IMR-90 (cell line): Measurements from ENCODE around the gene GLRX2. TPM values are rescaled to one million over a fixed set of nuclear protein-coding genes. Genes with fewer than 3 reads are reported as not detected.

Experiments used
- ATAC-seq: fragments of 200-7000 bp; cut with Tn5 transposase; 2 replicates; pipeline ENCODE4 v1.9.1; 2020; ENCODE audit warnings: low read depth, mild to moderate bottlenecking, moderate library complexity
- BruUV-seq: library from RNA; stranded (reverse); fragments of 400-500 nt; replicated peaks from 2 replicates; lab custom pipeline; 2021; lab: Mats Ljungman, UMichigan
- CTCF ChIA-PET: fragments of 300-600 bp; formaldehyde crosslinking; extraction: SDS; loops from one replicate; lab custom pipeline; 2021; ENCODE audit warnings: antibody characterized with exemption; lab: Yijun Ruan, JAX
- POLR2A ChIA-PET: fragments of 300-600 bp; sonication (Branson Sonifier 250); formaldehyde crosslinking; loops from one replicate; lab custom pipeline; 2022; ENCODE audit warnings: antibody characterized with exemption; ENCODE audit not compliant: unreplicated experiment; lab: Charles Lee
- DNase-seq: peaks from one replicate; pipeline ENCODE4 v3.0.0; 2013
- H2AFZ ChIP-seq: replicated peaks from 2 replicates; pipeline ENCODE3; 2013; ENCODE audit warnings: low read length, mild to moderate bottlenecking; ENCODE audit not compliant: poor library complexity
- H2AK5ac ChIP-seq: 2 replicates; pipeline ENCODE4 v1.6.1; 2013; ENCODE audit warnings: low read depth, low read length, inconsistent platforms
- H2AK9ac ChIP-seq: replicated peaks from 2 replicates; pipeline ENCODE3; 2013; ENCODE audit warnings: mild to moderate bottlenecking, low read depth, low read length, moderate library complexity; ENCODE audit not compliant: poor library complexity
- H2BK120ac ChIP-seq: 2 replicates; pipeline ENCODE4 v1.6.1; 2013; ENCODE audit warnings: low read depth, low read length, inconsistent platforms
- H2BK15ac ChIP-seq: 3 replicates; pipeline ENCODE4 v1.6.1; 2013; ENCODE audit warnings: low read depth, low read length, inconsistent platforms
- H2BK20ac ChIP-seq: 2 replicates; pipeline ENCODE4 v1.6.1; 2013; ENCODE audit warnings: low read depth, mild to moderate bottlenecking, inconsistent platforms, low read length, moderate library complexity
- H2BK5ac ChIP-seq: 2 replicates; pipeline ENCODE4 v1.6.1; 2013; ENCODE audit warnings: mild to moderate bottlenecking, low read depth, low read length, inconsistent platforms; ENCODE audit not compliant: poor library complexity, severe bottlenecking
- H3K14ac ChIP-seq: replicated peaks from 2 replicates; pipeline ENCODE4 v1.6.1; 2013; ENCODE audit warnings: low read depth, low read length, inconsistent platforms
- H3K18ac ChIP-seq: 2 replicates; pipeline ENCODE4 v1.6.1; 2013; ENCODE audit warnings: low read depth, low read length, control low read depth
- H3K23ac ChIP-seq: 2 replicates; pipeline ENCODE4 v1.6.1; 2013; ENCODE audit warnings: low read depth, low read length, inconsistent platforms
- H3K27ac ChIP-seq: 2 replicates; pipeline ENCODE4 v1.5.1; 2013; ENCODE audit warnings: mild to moderate bottlenecking, control low read depth, low read length; ENCODE audit not compliant: insufficient read depth
- H3K27me3 ChIP-seq: 2 replicates; pipeline ENCODE4 v1.6.1; 2013; ENCODE audit warnings: low read length; ENCODE audit not compliant: control insufficient read depth, insufficient read depth
- H3K36me3 ChIP-seq: 2 replicates; pipeline ENCODE4 v1.6.1; 2013; ENCODE audit warnings: low read length, mixed read lengths; ENCODE audit not compliant: control insufficient read depth, insufficient read depth
- H3K4ac ChIP-seq: 2 replicates; pipeline ENCODE4 v1.6.1; 2013; ENCODE audit warnings: low read depth, low read length, inconsistent platforms
- H3K4me1 ChIP-seq: 2 replicates; pipeline ENCODE4 v1.6.1; 2013; ENCODE audit warnings: low read length, mixed read lengths; ENCODE audit not compliant: control insufficient read depth, insufficient read depth
- H3K4me2 ChIP-seq: 2 replicates; pipeline ENCODE4 v1.6.1; 2013; ENCODE audit warnings: low read depth, mild to moderate bottlenecking, control low read depth, low read length, moderate library complexity
- H3K4me3 ChIP-seq: 2 replicates; pipeline ENCODE4 v1.5.1; 2013; ENCODE audit warnings: low read depth, mild to moderate bottlenecking, control low read depth, low read length, moderate library complexity; ENCODE audit not compliant: insufficient read depth
- H3K56ac ChIP-seq: 2 replicates; pipeline ENCODE4 v1.6.1; 2013; ENCODE audit warnings: low read length, inconsistent platforms; ENCODE audit not compliant: insufficient read depth; ENCODE audit errors: extremely low read depth
- H3K79me1 ChIP-seq, 2 experiments: 2 replicates each; pipeline ENCODE4 v1.6.1; 2013; ENCODE audit warnings: low read length in 2 of 2, inconsistent platforms in 1 of 2, low read depth in 1 of 2
- H3K9ac ChIP-seq: 2 replicates; pipeline ENCODE4 v1.6.1; 2013; ENCODE audit warnings: low read depth, low read length, control low read depth
- H3K9me1 ChIP-seq: 2 replicates; pipeline ENCODE4 v1.6.1; 2013; ENCODE audit warnings: low read length, inconsistent platforms; ENCODE audit not compliant: insufficient read depth
- H3K9me3 ChIP-seq: 2 replicates; pipeline ENCODE4 v1.6.1; 2013; ENCODE audit warnings: low read length; ENCODE audit not compliant: control insufficient read depth, insufficient read depth
- H4K20me1 ChIP-seq: 2 replicates; pipeline ENCODE4 v1.6.1; 2013; ENCODE audit warnings: low read length, inconsistent platforms; ENCODE audit not compliant: insufficient read depth
- H4K5ac ChIP-seq: 2 replicates; pipeline ENCODE4 v1.6.1; 2013; ENCODE audit warnings: mild to moderate bottlenecking, low read depth, low read length, control low read depth
- H4K8ac ChIP-seq, 2 experiments: 2 replicates each; pipeline ENCODE4 v1.6.1; 2013; ENCODE audit warnings: low read depth in 2 of 2, low read length in 2 of 2, control low read depth in 1 of 2, inconsistent platforms in 1 of 2
- H4K91ac ChIP-seq: 2 replicates; pipeline ENCODE4 v1.6.1; 2013; ENCODE audit warnings: low read depth, low read length, inconsistent platforms; ENCODE audit not compliant: insufficient read depth
- BHLHE40 ChIP-seq: fragments of 150-350 bp; IDR thresholded peaks from 2 replicates; pipeline ENCODE4 v1.6.1; 2016; ENCODE audit warnings: mild to moderate bottlenecking, low read depth, low read length
- CEBPB ChIP-seq: IDR thresholded peaks from 2 replicates; pipeline ENCODE4 v1.6.1; 2012; ENCODE audit warnings: low read depth, low read length, improper control_type of control experiment
- CHD1 ChIP-seq: IDR thresholded peaks from 2 replicates; pipeline ENCODE4 v1.6.1; 2012; ENCODE audit warnings: low read depth, low read length, improper control_type of control experiment
- MAFK ChIP-seq: IDR thresholded peaks from 2 replicates; pipeline ENCODE4 v1.6.1; 2012; ENCODE audit warnings: low read depth, low read length, improper control_type of control experiment
- MAZ ChIP-seq: IDR thresholded peaks from 2 replicates; pipeline ENCODE4 v1.6.1; 2012; ENCODE audit warnings: low read depth, mild to moderate bottlenecking, low read length, improper control_type of control experiment, moderate library complexity, borderline replicate concordance
- MXI1 ChIP-seq: IDR thresholded peaks from 2 replicates; pipeline ENCODE4 v1.6.1; 2012; ENCODE audit warnings: low read depth, mild to moderate bottlenecking, low read length, moderate library complexity, borderline replicate concordance
- NFE2L2 ChIP-seq: fragments of 150-350 bp; IDR thresholded peaks from 2 replicates; pipeline ENCODE4 v1.6.1; 2016; ENCODE audit warnings: low read depth, mild to moderate bottlenecking, low read length
- RAD21 ChIP-seq: IDR thresholded peaks from 2 replicates; pipeline ENCODE4 v1.6.1; 2012; ENCODE audit warnings: low read length, improper control_type of control experiment
- USF2 ChIP-seq: fragments of 150-350 bp; IDR thresholded peaks from 2 replicates; pipeline ENCODE4 v1.6.1; 2017; ENCODE audit warnings: mild to moderate bottlenecking, antibody characterized with exemption, low read length, low read depth
- WGBS, 2 experiments: methylation state at CpG; one replicate each; pipeline versions ENCODE4 v1.1.5 to v1.1.7; 2013; ENCODE audit warnings: missing lambda C conversion rate in 2 of 2; ENCODE audit not compliant: insufficient read length in 1 of 2; ENCODE audit errors: extremely low coverage in 2 of 2; 5-methylcytosine and 5-hydroxymethylcytosine counted together
- dilution Hi-C: fragments of 300-500 bp; cut with HindIII; formaldehyde crosslinking; loops from one replicate; pipeline ENCODE4 v1.14.3; 2018; ENCODE audit warnings: low sequenced_read_pairs; ENCODE audit not compliant: unreplicated experiment
- in situ Hi-C: fragments of 300-500 bp; cut with MboI; formaldehyde crosslinking; loops from 3 replicates; pipeline ENCODE4 v1.14.3; 2019; ENCODE audit warnings: low sequenced_read_pairs, inconsistent platforms, mixed read lengths
- intact Hi-C: fragments of 100-400 bp; cut with micrococcal nuclease; formaldehyde crosslinking; loops from 2 replicates; pipeline ENCODE4 v1.10.0; 2022
- polyA plus RNA-seq, 3 experiments: library from polyadenylated mRNA; depleted of rRNA; stranded (reverse); fragments of >200 nt; gene quantifications; 2 replicates each; pipeline ENCODE4 v1.2.3, GENCODE V29; 2012; ENCODE audit warnings: low replicate concordance in 1 of 3
- total RNA-seq: library from RNA; depleted of rRNA; stranded (reverse); fragments of >200 nt; gene quantifications from 2 replicates; pipeline ENCODE4 v1.2.3, GENCODE V29; 2012
- TF ChIP-seq, protein P1 (sequence below): conservative IDR thresholded peaks from 2 replicates; pipeline ENCODE4 v1.5.1; 2012; ENCODE audit warnings: mild to moderate bottlenecking, low read depth, low read length, improper control_type of control experiment
- TF ChIP-seq, protein P2 (sequence below): fragments of 150-350 bp; IDR thresholded peaks from 2 replicates; pipeline ENCODE4 v1.6.1; 2016; ENCODE audit warnings: low read depth, mild to moderate bottlenecking, low read length, moderate library complexity, borderline replicate concordance

GLRX2 gene
- total and polyA plus RNA-seq, 2 of the 4 experiments (the other 2 are of a cell fraction), result 2.0 to 15.9 TPM

DNA sequence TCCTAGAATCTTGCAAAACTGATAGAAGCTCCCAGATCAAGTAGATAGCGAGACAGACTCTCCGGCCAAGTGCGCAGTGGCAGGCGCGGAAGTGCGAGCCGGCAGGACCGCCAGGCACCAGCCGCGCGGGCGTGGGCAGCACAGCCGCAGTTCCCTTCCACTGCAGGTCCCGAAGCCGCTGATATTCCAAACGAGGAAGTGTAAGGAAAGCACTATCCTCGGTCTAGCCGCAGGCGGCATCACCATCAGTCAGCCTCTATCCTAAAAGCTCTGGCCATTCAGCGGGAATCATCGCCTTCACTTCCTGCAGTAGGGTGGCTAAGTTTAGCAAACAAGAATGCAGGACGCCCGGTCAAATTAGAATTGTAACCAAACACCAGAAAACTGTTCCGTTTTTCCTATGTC, 710 bp downstream of the GLRX2 start:
- ATAC-seq (peak; percentile 34), DNase-seq (peak; percentile 56)
- no peak overlapping the region; the same call in 1 of the 2 replicates for H2AK5ac ChIP-seq
- H3K56ac ChIP-seq, result peak overlapping the region; percentile 75
- peak overlapping the region; percentile 14; the same call in 1 of the 2 replicates for H4K91ac ChIP-seq
- in situ Hi-C loops, result no loop called here
- H3K4ac ChIP-seq, result peak overlapping the region; percentile 76
- H2AFZ ChIP-seq, result peak overlapping the region; percentile 94
- H4K8ac ChIP-seq, result peak overlapping the region; percentile 6 to 56; a peak in 2 of 4 replicates
- H3K14ac ChIP-seq, result peak overlapping the region; percentile 93
- peak overlapping the region; percentile 81 for H2BK5ac ChIP-seq
- H3K9me1 ChIP-seq, result peaks cover 2% of the 10 kb centered on the region; the same call in 1 of the 2 replicates
- no peaks in the 10 kb centered on the region for H3K27me3 ChIP-seq
- no peak overlapping the region for H2BK20ac ChIP-seq
- no TSS peak for BruUV-seq
- dilution Hi-C loops, result no loop called here
- peaks cover 3% of the 10 kb centered on the region for H3K36me3 ChIP-seq
- H2BK15ac ChIP-seq, result no peak overlapping the region; the same call in 2 of the 3 replicates
- TF ChIP-seq MAZ (no peak), USF2 (no peak), CEBPB (no peak), CHD1 (no peak), MAFK (no peak), NFE2L2 (no peak), BHLHE40 (no peak), MXI1 (peak; percentile 65; the same call in 1 of the 2 replicates), RAD21 (no peak)
- TF ChIP-seq, protein P1, sequence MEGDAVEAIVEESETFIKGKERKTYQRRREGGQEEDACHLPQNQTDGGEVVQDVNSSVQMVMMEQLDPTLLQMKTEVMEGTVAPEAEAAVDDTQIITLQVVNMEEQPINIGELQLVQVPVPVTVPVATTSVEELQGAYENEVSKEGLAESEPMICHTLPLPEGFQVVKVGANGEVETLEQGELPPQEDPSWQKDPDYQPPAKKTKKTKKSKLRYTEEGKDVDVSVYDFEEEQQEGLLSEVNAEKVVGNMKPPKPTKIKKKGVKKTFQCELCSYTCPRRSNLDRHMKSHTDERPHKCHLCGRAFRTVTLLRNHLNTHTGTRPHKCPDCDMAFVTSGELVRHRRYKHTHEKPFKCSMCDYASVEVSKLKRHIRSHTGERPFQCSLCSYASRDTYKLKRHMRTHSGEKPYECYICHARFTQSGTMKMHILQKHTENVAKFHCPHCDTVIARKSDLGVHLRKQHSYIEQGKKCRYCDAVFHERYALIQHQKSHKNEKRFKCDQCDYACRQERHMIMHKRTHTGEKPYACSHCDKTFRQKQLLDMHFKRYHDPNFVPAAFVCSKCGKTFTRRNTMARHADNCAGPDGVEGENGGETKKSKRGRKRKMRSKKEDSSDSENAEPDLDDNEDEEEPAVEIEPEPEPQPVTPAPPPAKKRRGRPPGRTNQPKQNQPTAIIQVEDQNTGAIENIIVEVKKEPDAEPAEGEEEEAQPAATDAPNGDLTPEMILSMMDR, result 0 out of 2 replicates have a peak, but pooled peaks have one; percentile 0
- TF ChIP-seq, protein P2, sequence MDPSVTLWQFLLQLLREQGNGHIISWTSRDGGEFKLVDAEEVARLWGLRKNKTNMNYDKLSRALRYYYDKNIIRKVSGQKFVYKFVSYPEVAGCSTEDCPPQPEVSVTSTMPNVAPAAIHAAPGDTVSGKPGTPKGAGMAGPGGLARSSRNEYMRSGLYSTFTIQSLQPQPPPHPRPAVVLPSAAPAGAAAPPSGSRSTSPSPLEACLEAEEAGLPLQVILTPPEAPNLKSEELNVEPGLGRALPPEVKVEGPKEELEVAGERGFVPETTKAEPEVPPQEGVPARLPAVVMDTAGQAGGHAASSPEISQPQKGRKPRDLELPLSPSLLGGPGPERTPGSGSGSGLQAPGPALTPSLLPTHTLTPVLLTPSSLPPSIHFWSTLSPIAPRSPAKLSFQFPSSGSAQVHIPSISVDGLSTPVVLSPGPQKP, result no peak
- ChIA-PET POLR2A (interaction anchor here (1.4 kb wide), 1 partner anchor 18 kb away, joined by 5 read pairs; the partner anchor contains the start of gene CDC73), CTCF (no interaction called here)
- no peaks in the 10 kb centered on the region for H3K9me3 ChIP-seq
- H4K20me1 ChIP-seq, result peaks cover 8% of the 10 kb centered on the region; the same call in 1 of the 2 replicates
- H3K23ac ChIP-seq, result peak overlapping the region; percentile 96
- peak overlapping the region; percentile 71 for H3K9ac ChIP-seq
- H2BK120ac ChIP-seq, result no peak overlapping the region
- peak overlapping the region; percentile 33; the same call in 1 of the 2 replicates for H3K18ac ChIP-seq
- H3K79me1 ChIP-seq, result peaks cover 12 to 32% of the 10 kb centered on the region in 2 experiments
- H3K4me2 ChIP-seq, result peak overlapping the region; percentile 93
- H3K4me3 ChIP-seq, result peak overlapping the region; percentile 90
- no CpG with 5 or more reads among the region's 24 CpGs for WGBS, 2 experiments
- no peaks in the 10 kb centered on the region for H3K4me1 ChIP-seq
- H3K27ac ChIP-seq, result peak overlapping the region; percentile 74
- intact Hi-C loops, result loop anchor here (2.0 kb wide), 1 partner anchor 46 kb away; the partner anchor contains the start of genes RO60 and UCHL5
- H2AK9ac ChIP-seq, result peak overlapping the region; percentile 89
- peak overlapping the region; percentile 40; the same call in 1 of the 2 replicates for H4K5ac ChIP-seq
